HG03039 (cell line): ENCODE measurements around the gene FNDC3A.

Source experiments
- ATAC-seq: cut with Tn5 transposase; IDR thresholded peaks from one replicate; pipeline ENCODE4 v1.9.1; 2021; ENCODE audit warnings: mild to moderate bottlenecking, moderate library complexity; ENCODE audit not compliant: unreplicated experiment

Gene FNDC3A

GRCh38 chr13:49213997-49214916, 238.5 kb downstream of the FNDC3A start:
- ATAC-seq, result no peak

- ATAC-seq, result no peak
Measured at GRCh38 chr13:49214917-49215376, 239.2 kb downstream of the FNDC3A start.

- ATAC-seq, result no peak
Measured at GRCh38 chr13:49216334-49216733, 240.6 kb downstream of the FNDC3A start.

GRCh38 chr13:49217962-49218492, 242.3 kb downstream of the FNDC3A start:
- no peak for ATAC-seq

GRCh38 chr13:49218493-49219051, 242.9 kb downstream of the FNDC3A start:
- ATAC-seq, result no peak

GRCh38 chr13:49219647-49220035, 243.9 kb downstream of the FNDC3A start:
- ATAC-seq, result no peak

- ATAC-seq, result no peak
Measured at GRCh38 chr13:49220036-49220855, 244.5 kb downstream of the FNDC3A start, which contains the start of gene MLNR. TSS of gene MLNR (plus strand) at chr13:49220338. CDS start at chr13:49220338, 0 bp downstream.

GRCh38 chr13:49220856-49221589, 245.3 kb downstream of the FNDC3A start:
- no peak for ATAC-seq

GRCh38 chr13:49221590-49221965, 245.9 kb downstream of the FNDC3A start:
- ATAC-seq, result no peak

GRCh38 chr13:49225223-49226042, 249.7 kb downstream of the FNDC3A start:
- ATAC-seq, result no peak

- no peak for ATAC-seq
Measured at GRCh38 chr13:49226613-49227012, 250.9 kb downstream of the FNDC3A start.

- ATAC-seq, result no peak
Measured at GRCh38 chr13:49234741-49235140, 259.0 kb downstream of the FNDC3A start.

GRCh38 chr13:49235856-49236431, 260.2 kb downstream of the FNDC3A start:
- no peak for ATAC-seq

GRCh38 chr13:49238621-49239020, 262.9 kb downstream of the FNDC3A start:
- no peak for ATAC-seq

GRCh38 chr13:49240017-49240416, 264.3 kb downstream of the FNDC3A start:
- ATAC-seq, result no peak

- no peak for ATAC-seq
Measured at GRCh38 chr13:49241296-49241695, 265.6 kb downstream of the FNDC3A start.

- no peak for ATAC-seq
Measured at GRCh38 chr13:49245101-49245500, 269.4 kb downstream of the FNDC3A start.

GRCh38 chr13:49246850-49247642, 271.3 kb downstream of the FNDC3A start:
- ATAC-seq, result peak; percentile 25
